GM12878 (cell line): ENCODE measurements around the gene TCN1. TPM values are rescaled to one million over a fixed set of nuclear protein-coding genes. Genes with fewer than 3 reads are reported as not detected.

Experiments used
- ATAC-seq: fragments of 200-7000 bp; cut with Tn5 transposase; 3 replicates; pipeline ENCODE4 v1.9.1; 2020; ENCODE audit warnings: mild to moderate bottlenecking, moderate library complexity
- BruUV-seq: library from RNA; stranded (reverse); fragments of 400-500 nt; replicated peaks from 2 replicates; lab custom pipeline; 2021; lab: Mats Ljungman, UMichigan
- CTCF ChIA-PET: fragments of 300-600 bp; sonication (Branson Sonifier 250); formaldehyde crosslinking; extraction: SDS; loops from one replicate; lab custom pipeline; 2021; ENCODE audit warnings: inconsistent platforms; lab: Yijun Ruan, JAX
- POLR2A ChIA-PET: fragments of 350-600 bp; formaldehyde crosslinking; extraction: SDS; loops from one replicate; lab custom pipeline; 2021; ENCODE audit warnings: inconsistent platforms; lab: Charles Lee
- RAD21 ChIA-PET: fragments of 300-600 bp; sonication (Branson Sonifier 250); formaldehyde crosslinking; loops from one replicate; lab custom pipeline; 2023; ENCODE audit warnings: antibody characterized with exemption; ENCODE audit not compliant: unreplicated experiment; lab: Charles Lee
- SMC1A ChIA-PET: fragments of 300-600 bp; sonication (Branson Sonifier 250); formaldehyde crosslinking; loops from one replicate; lab custom pipeline; 2023; ENCODE audit not compliant: unreplicated experiment, uncharacterized antibody; lab: Charles Lee
- DNase-seq: peaks from one replicate; pipeline ENCODE4 v3.0.0-alpha.2; 2011; ENCODE audit warnings: low read depth, low spot score
- FAIRE-seq: peaks from 3 replicates; lab custom pipeline; 2011; peaks lifted over from hg19 to GRCh38; lab: Jason Lieb, UNC
- H2AFZ ChIP-seq: 2 replicates; pipeline ENCODE4 v1.6.0; 2011; ENCODE audit warnings: low read depth, low read length, control low read depth; ENCODE audit not compliant: control insufficient read depth
- H3K27ac ChIP-seq: 2 replicates; pipeline ENCODE4 v1.5.1; 2011; ENCODE audit warnings: control low read depth; ENCODE audit not compliant: control insufficient read depth, insufficient read depth
- H3K27me3 ChIP-seq, 2 experiments: replicated peaks in 1 of 2; 2 replicates each; pipeline versions ENCODE4 v1.6.0 to v1.6.1; 2011; ENCODE audit warnings: low read length in 1 of 2; ENCODE audit not compliant: control insufficient read depth in 2 of 2, insufficient read depth in 2 of 2
- H3K36me3 ChIP-seq, 2 experiments: 2 replicates each; pipeline ENCODE4 v1.5.1; 2011; ENCODE audit warnings: low read length in 1 of 2; ENCODE audit not compliant: control insufficient read depth in 2 of 2, insufficient read depth in 2 of 2
- H3K4me1 ChIP-seq: 2 replicates; pipeline ENCODE4 v1.6.1; 2011; ENCODE audit warnings: mild to moderate bottlenecking, low read length, moderate library complexity, mixed read lengths; ENCODE audit not compliant: control insufficient read depth, insufficient read depth
- H3K4me2 ChIP-seq: 2 replicates; pipeline ENCODE4 v1.6.0; 2011; ENCODE audit warnings: control low read depth; ENCODE audit not compliant: control insufficient read depth, insufficient read depth
- H3K4me3 ChIP-seq: fragments of 200-600 bp; sonication (generic); 2 replicates; pipeline ENCODE4 v1.5.1; 2016
- H3K79me2 ChIP-seq: 2 replicates; pipeline ENCODE4 v1.6.0; 2011; ENCODE audit warnings: low read length; ENCODE audit not compliant: control insufficient read depth, insufficient read depth
- H3K9ac ChIP-seq: 2 replicates; pipeline ENCODE4 v1.8.0; 2011; ENCODE audit warnings: low read length, control low read depth, mixed read lengths; ENCODE audit not compliant: control insufficient read depth, insufficient read depth
- H3K9me3 ChIP-seq: replicated peaks from 3 replicates; pipeline ENCODE4 v1.5.1; 2011; ENCODE audit warnings: mild to moderate bottlenecking, low read length; ENCODE audit not compliant: control insufficient read depth, insufficient read depth
- H4K20me1 ChIP-seq: 2 replicates; pipeline ENCODE4 v1.6.0; 2011; ENCODE audit not compliant: control insufficient read depth, insufficient read depth
- BCL11A ChIP-seq: IDR thresholded peaks from 2 replicates; pipeline ENCODE4 v1.6.1; 2011; ENCODE audit warnings: low read depth, low read length
- EGR1 ChIP-seq, 2 experiments: IDR thresholded peaks; 1 replicate in 1 of 2; 2 replicates in 1 of 2; pipeline ENCODE4 v1.6.1; 2011 to 2012; ENCODE audit warnings: low read depth in 2 of 2, low read length in 2 of 2, borderline replicate concordance in 1 of 2, mild to moderate bottlenecking in 1 of 2, moderate library complexity in 1 of 2
- HCFC1 ChIP-seq: fragments of 150-350 bp; IDR thresholded peaks from 2 replicates; pipeline ENCODE4 v1.6.1; 2014; ENCODE audit warnings: low read length
- JUND ChIP-seq: IDR thresholded peaks from 2 replicates; pipeline ENCODE4 v1.6.1; 2012; ENCODE audit warnings: low read depth, mild to moderate bottlenecking, low read length, improper control_type of control experiment, moderate library complexity
- MEF2A ChIP-seq: IDR thresholded peaks from 2 replicates; pipeline ENCODE4 v1.6.1; 2011; ENCODE audit warnings: low read depth, mild to moderate bottlenecking, low read length, moderate library complexity; ENCODE audit not compliant: insufficient read depth
- NR2C2 ChIP-seq: IDR thresholded peaks from 2 replicates; pipeline ENCODE4 v1.6.1; 2011; ENCODE audit warnings: borderline replicate concordance, low read depth; ENCODE audit not compliant: control insufficient read depth, insufficient read length
- NR2F1 ChIP-seq: fragments of 450-650 bp; conservative IDR thresholded peaks from 2 replicates; pipeline ENCODE4 v1.6.1; 2017; ENCODE audit warnings: mild to moderate bottlenecking
- POLR2A ChIP-seq: IDR thresholded peaks from 2 replicates; pipeline ENCODE4 v1.6.1; 2011; ENCODE audit warnings: low read depth, mild to moderate bottlenecking, low read length
- RBBP5 ChIP-seq: fragments of 200-600 bp; sonication (generic); conservative IDR thresholded peaks from 2 replicates; pipeline ENCODE4 v1.6.1; 2016
- RELA ChIP-seq: fragments of 450-650 bp; IDR thresholded peaks from 2 replicates; pipeline ENCODE4 v1.8.0; 2014; ENCODE audit warnings: borderline replicate concordance; ENCODE audit not compliant: partially characterized antibody
- RFX5 ChIP-seq: IDR thresholded peaks from 2 replicates; pipeline ENCODE4 v1.6.1; 2011; ENCODE audit warnings: low read depth, low read length, improper control_type of control experiment
- STAT1 ChIP-seq: fragments of 450-650 bp; conservative IDR thresholded peaks from 2 replicates; pipeline ENCODE4 v1.6.1; 2014; ENCODE audit warnings: antibody characterized with exemption, mild to moderate bottlenecking
- TCF3 ChIP-seq: IDR thresholded peaks from 2 replicates; pipeline ENCODE4 v1.6.1; 2012; ENCODE audit warnings: low read depth, mild to moderate bottlenecking, low read length, borderline replicate concordance; ENCODE audit not compliant: insufficient read depth
- YBX1 ChIP-seq: fragments of 450-650 bp; IDR thresholded peaks from 2 replicates; pipeline ENCODE4 v1.6.1; 2016; ENCODE audit warnings: antibody characterized with exemption
- YY1 ChIP-seq: IDR thresholded peaks from 2 replicates; pipeline ENCODE4 v1.6.1; 2011; ENCODE audit warnings: low read depth, mild to moderate bottlenecking, low read length
- ZNF207 ChIP-seq: fragments of 450-650 bp; IDR thresholded peaks from 2 replicates; pipeline ENCODE4 v1.6.1; 2014; ENCODE audit warnings: antibody characterized with exemption, mild to moderate bottlenecking, borderline replicate concordance
- ZZZ3 ChIP-seq: IDR thresholded peaks from 2 replicates; pipeline ENCODE4 v1.6.1; 2011; ENCODE audit warnings: low read depth; ENCODE audit not compliant: control insufficient read depth, insufficient read length
- WGBS: methylation state at CpG from one replicate; pipeline ENCODE4 v1.1.6; 2016; ENCODE audit warnings: low lambda C conversion rate; ENCODE audit not compliant: insufficient replicate concordance, insufficient coverage; ENCODE audit errors: missing lambda C conversion rate; 5-methylcytosine and 5-hydroxymethylcytosine counted together
- in situ Hi-C: fragments of 300-500 bp; cut with MboI; formaldehyde crosslinking; loops from 9 replicates; pipeline ENCODE4 v1.14.3; 2018; ENCODE audit warnings: mixed read lengths
- intact Hi-C: fragments of 100-400 bp; cut with micrococcal nuclease; formaldehyde crosslinking; loops from one replicate; pipeline ENCODE4 v1.14.2; 2022; ENCODE audit not compliant: unreplicated experiment
- polyA plus RNA-seq, 11 experiments: library from polyadenylated mRNA; depleted of rRNA in 4 of 11; unstranded in 6 of 11; stranded (reverse) in 5 of 11; fragments of >200 nt; fragmentation: Nextera tagmentation in 4 of 11; fragmentation: Illumina TruSeq in 1 of 11; extraction: Ambion mirVana in 4 of 11; extraction: Trizol in 1 of 11; gene quantifications; 1 replicate in 1 of 11; 2 replicates in 10 of 11; pipeline versions ENCODE4 v1.2.1 to v1.2.3, GENCODE V29; 2011 to 2016; ENCODE audit warnings: inconsistent platforms in 2 of 11, missing spikeins in 2 of 11, low read depth in 1 of 11
- total RNA-seq, 4 experiments: library from RNA; depleted of rRNA in 3 of 4; stranded (reverse); fragments of >200 nt in 3 of 4; fragmentation: Illumina TruSeq in 1 of 4; extraction: Trizol in 1 of 4; gene quantifications; 2 replicates each; pipeline versions ENCODE4 v1.2.1 to v1.2.3, GENCODE V29; 2013 to 2021
- TF ChIP-seq, protein P1 (sequence below): fragments of 450-650 bp; formaldehyde crosslinking; IDR thresholded peaks from 2 replicates; pipeline ENCODE4 v1.4.0; 2022; ENCODE audit warnings: mild to moderate bottlenecking, moderate library complexity
- TF ChIP-seq, protein P2 (sequence below): fragments of 450-650 bp; IDR thresholded peaks from 2 replicates; pipeline ENCODE4 v1.6.1; 2017; ENCODE audit warnings: mild to moderate bottlenecking, moderate library complexity

Gene TCN1
- total and polyA plus RNA-seq, 10 of the 15 experiments (the other 5 are each of a cell fraction or from before 2014, with no cell fraction given), result not detected

DNA sequence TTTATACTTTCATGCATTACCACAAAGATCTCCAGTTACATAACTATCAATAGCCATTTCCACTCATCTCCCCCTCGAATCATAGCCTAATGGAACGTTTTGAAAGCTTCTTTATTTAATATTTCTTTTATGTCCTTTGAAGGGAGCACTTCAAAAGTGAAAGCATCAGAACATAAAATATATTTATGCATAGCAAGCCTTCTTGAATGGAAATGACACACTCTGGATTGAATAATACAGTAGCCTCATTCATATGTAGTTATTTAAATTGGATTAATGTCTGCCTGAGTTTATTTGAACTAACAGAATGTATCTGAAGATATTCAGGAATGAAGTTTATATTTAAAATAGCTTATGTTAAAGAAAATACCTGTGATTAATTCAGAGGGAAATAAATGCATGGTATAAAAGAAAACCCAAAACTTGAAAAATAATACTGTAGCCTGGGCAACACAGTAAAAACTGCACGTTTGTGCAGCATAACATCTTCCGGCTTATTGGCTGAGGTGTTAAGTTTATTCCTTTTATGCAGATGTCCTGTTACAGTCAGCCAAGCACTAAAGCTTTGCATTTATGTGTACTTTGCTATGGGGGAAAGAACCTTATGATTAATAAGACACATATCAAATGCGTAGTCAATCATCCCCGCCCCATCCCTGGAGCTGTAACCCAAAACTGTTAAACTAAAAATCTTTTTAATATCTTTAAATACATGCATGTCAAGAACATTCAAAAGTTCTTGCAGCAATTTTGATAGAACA is 34.3 kb upstream of the TCN1 start (continued):
- TF ChIP-seq TCF3 (no peak), STAT1 (no peak), MEF2A (no peak), POLR2A (no peak), JUND (no peak), YY1 (no peak), EGR1 (IDR thresholded peaks at IDR 0.05; ENCODE audit: borderline replicate concordance in 1 of 2, low read depth in 2 of 2, low read length in 2 of 2) (no peak), ZNF207 (no peak), NR2C2 (no peak), YBX1 (no peak), RBBP5 (no peak), BCL11A (no peak)

DNA sequence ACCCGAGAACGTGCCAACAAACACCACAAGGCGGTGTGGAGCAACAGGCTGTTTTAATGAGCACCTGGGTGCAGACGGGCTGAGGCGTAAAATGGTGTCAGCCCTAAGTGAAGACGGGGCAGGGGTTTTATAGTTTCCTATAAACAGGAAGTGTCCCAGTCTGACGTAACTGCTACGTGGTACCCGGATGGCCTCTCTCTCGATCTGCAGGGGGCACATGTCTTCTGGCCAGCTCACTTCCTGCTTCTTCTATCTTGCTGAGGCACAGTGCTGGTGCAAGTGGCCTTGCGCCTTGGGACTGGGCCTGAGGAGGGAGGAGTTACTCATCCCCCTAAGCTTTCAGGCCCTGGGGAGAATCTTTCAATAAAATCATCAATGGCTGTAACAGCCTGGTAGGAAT is 33.2 kb upstream of the TCN1 start:
- 40% methylated on average over 11 of the region's 11 CpGs for WGBS
- no TSS peak for BruUV-seq

More for the DNA sequence above, 33.2 kb upstream of the TCN1 start:
- no peak overlapping the region for H2AFZ ChIP-seq
- H3K4me1 ChIP-seq, result no peaks in the 10 kb centered on the region
- RAD21 ChIA-PET, result no interaction called here
- H4K20me1 ChIP-seq, result no peaks in the 10 kb centered on the region
- H3K79me2 ChIP-seq, result no peaks in the 10 kb centered on the region
- in situ Hi-C loops (no loop called here), intact Hi-C loops (no loop called here)
- H3K9ac ChIP-seq, result no peak overlapping the region
- FAIRE-seq, result no peak
- SMC1A ChIA-PET, result no interaction called here
- no peak for ATAC-seq
- H3K4me2 ChIP-seq, result no peak overlapping the region
- H3K36me3 ChIP-seq, result no peaks in the 10 kb centered on the region
- CTCF ChIA-PET, result no interaction called here
- TF ChIP-seq HCFC1 (no peak), RFX5 (no peak), RELA (no peak), NR2F1 (no peak), JUND (no peak), ZZZ3 (no peak)
- TF ChIP-seq, protein P1, sequence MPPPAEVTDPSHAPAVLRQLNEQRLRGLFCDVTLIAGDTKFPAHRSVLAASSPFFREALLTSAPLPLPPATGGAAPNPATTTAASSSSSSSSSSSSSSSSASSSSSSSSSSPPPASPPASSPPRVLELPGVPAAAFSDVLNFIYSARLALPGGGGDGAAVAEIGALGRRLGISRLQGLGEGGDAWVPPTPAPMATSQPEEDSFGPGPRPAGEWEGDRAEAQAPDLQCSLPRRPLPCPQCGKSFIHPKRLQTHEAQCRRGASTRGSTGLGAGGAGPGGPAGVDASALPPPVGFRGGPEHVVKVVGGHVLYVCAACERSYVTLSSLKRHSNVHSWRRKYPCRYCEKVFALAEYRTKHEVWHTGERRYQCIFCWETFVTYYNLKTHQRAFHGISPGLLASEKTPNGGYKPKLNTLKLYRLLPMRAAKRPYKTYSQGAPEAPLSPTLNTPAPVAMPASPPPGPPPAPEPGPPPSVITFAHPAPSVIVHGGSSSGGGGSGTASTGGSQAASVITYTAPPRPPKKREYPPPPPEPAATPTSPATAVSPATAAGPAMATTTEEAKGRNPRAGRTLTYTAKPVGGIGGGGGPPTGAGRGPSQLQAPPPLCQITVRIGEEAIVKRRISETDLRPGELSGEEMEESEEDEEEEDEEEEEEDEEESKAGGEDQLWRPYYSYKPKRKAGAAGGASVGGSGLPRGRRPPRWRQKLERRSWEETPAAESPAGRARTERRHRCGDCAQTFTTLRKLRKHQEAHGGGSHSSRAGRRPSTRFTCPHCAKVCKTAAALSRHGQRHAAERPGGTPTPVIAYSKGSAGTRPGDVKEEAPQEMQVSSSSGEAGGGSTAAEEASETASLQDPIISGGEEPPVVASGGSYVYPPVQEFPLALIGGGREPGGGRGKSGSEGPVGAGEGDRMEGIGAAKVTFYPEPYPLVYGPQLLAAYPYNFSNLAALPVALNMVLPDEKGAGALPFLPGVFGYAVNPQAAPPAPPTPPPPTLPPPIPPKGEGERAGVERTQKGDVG (CRISPR knock-in tag), result no peak
- TF ChIP-seq, protein P2, sequence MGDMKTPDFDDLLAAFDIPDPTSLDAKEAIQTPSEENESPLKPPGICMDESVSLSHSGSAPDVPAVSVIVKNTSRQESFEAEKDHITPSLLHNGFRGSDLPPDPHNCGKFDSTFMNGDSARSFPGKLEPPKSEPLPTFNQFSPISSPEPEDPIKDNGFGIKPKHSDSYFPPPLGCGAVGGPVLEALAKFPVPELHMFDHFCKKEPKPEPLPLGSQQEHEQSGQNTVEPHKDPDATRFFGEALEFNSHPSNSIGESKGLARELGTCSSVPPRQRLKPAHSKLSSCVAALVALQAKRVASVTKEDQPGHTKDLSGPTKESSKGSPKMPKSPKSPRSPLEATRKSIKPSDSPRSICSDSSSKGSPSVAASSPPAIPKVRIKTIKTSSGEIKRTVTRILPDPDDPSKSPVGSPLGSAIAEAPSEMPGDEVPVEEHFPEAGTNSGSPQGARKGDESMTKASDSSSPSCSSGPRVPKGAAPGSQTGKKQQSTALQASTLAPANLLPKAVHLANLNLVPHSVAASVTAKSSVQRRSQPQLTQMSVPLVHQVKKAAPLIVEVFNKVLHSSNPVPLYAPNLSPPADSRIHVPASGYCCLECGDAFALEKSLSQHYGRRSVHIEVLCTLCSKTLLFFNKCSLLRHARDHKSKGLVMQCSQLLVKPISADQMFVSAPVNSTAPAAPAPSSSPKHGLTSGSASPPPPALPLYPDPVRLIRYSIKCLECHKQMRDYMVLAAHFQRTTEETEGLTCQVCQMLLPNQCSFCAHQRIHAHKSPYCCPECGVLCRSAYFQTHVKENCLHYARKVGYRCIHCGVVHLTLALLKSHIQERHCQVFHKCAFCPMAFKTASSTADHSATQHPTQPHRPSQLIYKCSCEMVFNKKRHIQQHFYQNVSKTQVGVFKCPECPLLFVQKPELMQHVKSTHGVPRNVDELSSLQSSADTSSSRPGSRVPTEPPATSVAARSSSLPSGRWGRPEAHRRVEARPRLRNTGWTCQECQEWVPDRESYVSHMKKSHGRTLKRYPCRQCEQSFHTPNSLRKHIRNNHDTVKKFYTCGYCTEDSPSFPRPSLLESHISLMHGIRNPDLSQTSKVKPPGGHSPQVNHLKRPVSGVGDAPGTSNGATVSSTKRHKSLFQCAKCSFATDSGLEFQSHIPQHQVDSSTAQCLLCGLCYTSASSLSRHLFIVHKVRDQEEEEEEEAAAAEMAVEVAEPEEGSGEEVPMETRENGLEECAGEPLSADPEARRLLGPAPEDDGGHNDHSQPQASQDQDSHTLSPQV, result no peak
- no peak for DNase-seq
- no peaks in the 10 kb centered on the region for H3K27me3 ChIP-seq
- H3K4me3 ChIP-seq, result no peak overlapping the region
- no peak overlapping the region for H3K27ac ChIP-seq
- POLR2A ChIA-PET, result no interaction called here
- H3K9me3 ChIP-seq, result no peaks in the 10 kb centered on the region
